Measurements from ENCODE around the gene TRAPPC11. TPM values are rescaled to one million over a fixed set of nuclear protein-coding genes. Genes with fewer than 3 reads are reported as not detected.

Gene TRAPPC11
- total RNA-seq, 2 experiments from 2014 or later, result 27.8 to 35.7 TPM

GRCh38 chr4:183738081-183738673, 79.1 kb downstream of the TRAPPC11 start:
- TF ChIP-seq EZH2phosphoT487 (IDR thresholded peaks at IDR 0.05; ENCODE audit: borderline replicate concordance, low read depth, low read length) (no peak), CTCF (conservative IDR thresholded peaks at IDR 0.05; ENCODE audit: low read length) (no peak)
- Histone ChIP-seq H4K20me1 (ENCODE audit: insufficient read depth, low read length) (no peaks in the 10 kb centered on the region), H3K4me3 (ENCODE audit: low read depth, low read length, poor library complexity, severe bottlenecking) (no peak overlapping the region), H3K79me2 (ENCODE audit: insufficient read depth, low read depth, low read length) (no peaks in the 10 kb centered on the region), H3K36me3 (ENCODE audit: insufficient read depth, low read length) (no peaks in the 10 kb centered on the region), H3K9me2 (ENCODE audit: insufficient read depth, low read length) (no peaks in the 10 kb centered on the region), H3K27ac (ENCODE audit: low read depth, low read length, poor library complexity, severe bottlenecking) (no peak overlapping the region), H3K4me2 (ENCODE audit: low read length) (no peak overlapping the region), H3K4me1 (ENCODE audit: insufficient read depth, low read length, poor library complexity, severe bottlenecking) (no peaks in the 10 kb centered on the region), H3K9me3 (ENCODE audit: low read length) (no peaks in the 10 kb centered on the region), H2AFZ (ENCODE audit: low read length) (no peak overlapping the region)
- CTCF ChIA-PET (ENCODE audit: unreplicated experiment), result no interaction called here
- no peak for DNase-seq (ENCODE audit: low spot score)
- POLR2A ChIA-PET, result no interaction called here
- intact Hi-C loops (cut with micrococcal nuclease; ENCODE audit: unreplicated experiment), result no loop called here
- no TSS peak for BruUV-seq (replicated peaks)

DNA sequence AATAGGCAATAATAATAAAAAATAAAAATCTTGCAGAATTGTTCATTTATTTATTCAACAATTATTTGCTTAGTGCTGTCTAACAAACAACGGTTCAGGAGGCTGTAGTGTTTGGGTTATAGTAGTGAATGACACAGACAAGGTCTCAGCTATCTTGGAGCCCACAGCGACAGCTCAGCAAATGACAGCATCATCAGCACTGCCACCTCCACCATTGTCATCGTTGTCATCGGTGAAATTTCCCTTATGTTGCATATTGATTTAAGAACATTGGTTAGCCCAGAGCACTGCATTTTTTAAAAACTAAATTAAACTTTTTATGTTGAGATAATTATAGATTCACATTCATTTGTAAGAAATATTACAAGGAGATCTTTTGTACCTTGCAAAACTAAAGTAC, 79.9 kb downstream of the TRAPPC11 start:
- CTCF ChIA-PET (ENCODE audit: unreplicated experiment), result no interaction called here

More for the DNA sequence above, 79.9 kb downstream of the TRAPPC11 start:
- H3K27ac ChIP-seq (ENCODE audit: low read depth, low read length, poor library complexity, severe bottlenecking), result no peak overlapping the region
- H3K4me1 ChIP-seq (ENCODE audit: insufficient read depth, low read length, poor library complexity, severe bottlenecking), result no peaks in the 10 kb centered on the region
- BruUV-seq (replicated peaks), result no TSS peak
- no peak for DNase-seq (ENCODE audit: low spot score)
- H2AFZ ChIP-seq (ENCODE audit: low read length), result no peak overlapping the region
- no peaks in the 10 kb centered on the region for H3K36me3 ChIP-seq (ENCODE audit: insufficient read depth, low read length)
- no peaks in the 10 kb centered on the region for H4K20me1 ChIP-seq (ENCODE audit: insufficient read depth, low read length)
- POLR2A ChIA-PET, result no interaction called here
- H3K9me3 ChIP-seq (ENCODE audit: low read length), result no peaks in the 10 kb centered on the region
- TF ChIP-seq EZH2phosphoT487 (IDR thresholded peaks at IDR 0.05; ENCODE audit: borderline replicate concordance, low read depth, low read length) (no peak), CTCF (conservative IDR thresholded peaks at IDR 0.05; ENCODE audit: low read length) (no peak)
- intact Hi-C loops (cut with micrococcal nuclease; ENCODE audit: unreplicated experiment), result no loop called here
- H3K4me3 ChIP-seq (ENCODE audit: low read depth, low read length, poor library complexity, severe bottlenecking), result no peak overlapping the region
- H3K79me2 ChIP-seq (ENCODE audit: insufficient read depth, low read depth, low read length), result no peaks in the 10 kb centered on the region
- H3K4me2 ChIP-seq (ENCODE audit: low read length), result no peak overlapping the region
- H3K9me2 ChIP-seq (ENCODE audit: insufficient read depth, low read length), result no peaks in the 10 kb centered on the region
